Uterus (tissue), 4 donors: ENCODE results near the gene FOSB. TPM values are rescaled to one million over a fixed set of nuclear protein-coding genes. Genes with fewer than 3 reads are reported as not detected.

ENCODE experiments used
- DNase-seq, 2 donors: peaks; one replicate each; pipeline ENCODE4 v3.0.0-alpha.2; 2019 to 2020
- H3K27ac ChIP-seq, 2 donors: fragments of 200-600 bp; sonication (generic); 1 replicate in 1 of 2; 2 replicates in 1 of 2; pipeline ENCODE4 v1.5.1; 2016 to 2018
- H3K27me3 ChIP-seq, 2 donors: fragments of 200-600 bp; sonication (generic); one replicate each; pipeline ENCODE4 v1.5.1; 2018 to 2019; ENCODE audit warnings: control low read depth in 1 of 2
- H3K36me3 ChIP-seq, 2 donors: fragments of 200-600 bp; sonication (generic); one replicate each; pipeline ENCODE4 v1.5.1; 2019; ENCODE audit warnings: control low read depth in 1 of 2
- H3K4me1 ChIP-seq, 2 donors: fragments of 200-600 bp; sonication (generic); one replicate each; pipeline ENCODE4 v1.5.1; 2018 to 2019; ENCODE audit warnings: control low read depth in 1 of 2
- H3K4me3 ChIP-seq, 2 donors: fragments of 200-600 bp; sonication (generic); 1 replicate in 1 of 2; 2 replicates in 1 of 2; pipeline ENCODE4 v1.5.1; 2018 to 2019; ENCODE audit warnings: mild to moderate bottlenecking in 1 of 2
- H3K9me3 ChIP-seq, 2 donors: fragments of 200-600 bp; sonication (generic); one replicate each; pipeline ENCODE4 v1.5.1; 2019; ENCODE audit warnings: control low read depth in 1 of 2
- CTCF ChIP-seq, 4 experiments: fragments of 200-600 bp in 2 of 4; fragments of 450-650 bp in 2 of 4; sonication (generic) in 2 of 4; IDR thresholded peaks; one replicate each; pipeline ENCODE4 v1.5.1; 2016 to 2019; ENCODE audit warnings: antibody characterized with exemption in 4 of 4, mild to moderate bottlenecking in 2 of 4, moderate library complexity in 1 of 4
- POLR2A ChIP-seq, 2 donors: fragments of 450-650 bp; IDR thresholded peaks; one replicate each; pipeline ENCODE4 v1.6.1; 2016; ENCODE audit warnings: antibody characterized with exemption in 2 of 2, mild to moderate bottlenecking in 1 of 2, moderate library complexity in 1 of 2
- intact Hi-C: fragments of 100-400 bp; cut with DNase I; formaldehyde crosslinking; loops from one replicate; pipeline ENCODE4 v1.15.1; 2023; ENCODE audit warnings: low total_unique reads
- microRNA-seq: library from miRNA; unstranded; fragments of <30 nt; microRNA quantifications from one replicate; pipeline ENCODE4, GENCODE V29; 2016; ENCODE audit warnings: borderline microRNAs expressed, borderline replicate concordance
- small RNA-seq: library from RNA; depleted of rRNA; stranded (forward); fragments of <200 nt; gene quantifications from one replicate; pipeline ENCODE3, GENCODE V24; 2016
- total RNA-seq, 4 donors: library from RNA; depleted of rRNA in 3 of 4; stranded (reverse); fragments of >200 nt in 3 of 4; gene quantifications; one replicate each; pipeline versions ENCODE4 v1.1.0 to v1.2.4, GENCODE V29; 2014 to 2023
- donor health status: DM: yes; HTN: yes; CAD: no.

FOSB gene
- total RNA-seq, 4 donors from 2014 or later: 8.1 to 52.1 (median 28.6) TPM; not detected in 1

- DNase-seq: peak; percentile 78 to 84
- Histone ChIP-seq H3K9me3 (no peaks in the 10 kb centered on the region), H3K36me3 (no peaks in the 10 kb centered on the region), H3K27me3 (no peaks in the 10 kb centered on the region), H3K4me1 (peaks cover 0 to under 1% of the 10 kb centered on the region in 2 donors), H3K4me3 (no peak overlapping the region), H3K27ac (no peak overlapping the region)
- intact Hi-C loops: loop anchor here (5.0 kb wide), 1 partner anchor 119 kb away; no protein-coding TSS in a partner anchor
- TF ChIP-seq POLR2A (IDR thresholded peaks at IDR 0.05) (no peak), CTCF (IDR thresholded peaks at IDR 0.05) (peak; percentile 89 to 97 (median 91))
Measured at GRCh38 chr19:45523642-45524256, 56.0 kb downstream of the FOSB start.

- intact Hi-C loops: loop anchor here (5.0 kb wide), 1 partner anchor 118 kb away; no protein-coding TSS in a partner anchor
- DNase-seq: no peak
- Histone ChIP-seq H3K36me3 (no peaks in the 10 kb centered on the region), H3K4me1 (peaks cover 0 to 6% of the 10 kb centered on the region in 2 donors), H3K27ac (no peak overlapping the region), H3K9me3 (no peaks in the 10 kb centered on the region), H3K4me3 (no peak overlapping the region), H3K27me3 (no peaks in the 10 kb centered on the region)
- TF ChIP-seq POLR2A (IDR thresholded peaks at IDR 0.05): no peak
- TF ChIP-seq CTCF (IDR thresholded peaks at IDR 0.05): no peak
Measured at GRCh38 chr19:45524575-45525129, 56.9 kb downstream of the FOSB start.

Small RNAs within 50 kb of the gene (microRNA-seq; reads per million reads assigned to microRNA genes)
- not detected for gene MIR6088

Small RNAs within 50 kb of the gene (small RNA-seq; reads per million reads assigned to genes)
- gene MIR6088: not detected

Other genes with a start within 250 kb of the FOSB start
- 1 to 10 TPM; 2.4 to 7.2 (median 6.4) TPM for gene EXOC3L2, start 222.6 kb upstream of the FOSB start, total RNA-seq
- 10 to 100 TPM; 13.5 to 51.5 (median 15.5) TPM for gene MARK4, start 216.7 kb upstream of the FOSB start, total RNA-seq
- 1 to 10 TPM in 2 of 4 donors, not detected in 2; 1.1 to 2.5 TPM for gene CKM, start 145.1 kb upstream of the FOSB start, total RNA-seq
- under 1 TPM in 1 of 4 donors, not detected in 3; 0.55 TPM for gene KLC3, start 127.2 kb upstream of the FOSB start, total RNA-seq
- gene ERCC2, start 97.4 kb upstream of the FOSB start, total RNA-seq: 10 to 100 TPM in 2 of 4 donors, 1 to 10 TPM in 2; 1.8 to 16.6 (median 10.5) TPM
- 10 to 100 TPM in 1 of 4 donors, 1 to 10 TPM in 2, under 1 TPM in 1; 0.51 to 30.2 (median 3.0) TPM for gene PPP1R13L, start 62.9 kb upstream of the FOSB start, total RNA-seq
- 10 to 100 TPM in 1 of 4 donors, 1 to 10 TPM in 2, under 1 TPM in 1; 0.26 to 11.3 (median 3.5) TPM for gene POLR1G, start 61.4 kb upstream of the FOSB start, total RNA-seq
- gene ERCC1, start 44.1 kb upstream of the FOSB start, total RNA-seq: 100 to 1,000 TPM in 1 of 4 donors, 10 to 100 TPM in 3; 37.9 to 130 (median 68.0) TPM
- gene RTN2, start 29.1 kb downstream of the FOSB start, total RNA-seq: 1 to 10 TPM in 3 of 4 donors, not detected in 1; 5.9 to 9.0 (median 7.0) TPM
- gene PPM1N, start 30.4 kb downstream of the FOSB start, total RNA-seq: 10 to 100 TPM in 1 of 4 donors, not detected in 3; 42.5 TPM
- gene VASP, start 39.5 kb downstream of the FOSB start, total RNA-seq: 100 to 1,000 TPM in 1 of 4 donors, 10 to 100 TPM in 3; 21.5 to 157 (median 38.3) TPM
- 1 to 10 TPM; 2.8 to 9.1 (median 5.1) TPM for gene OPA3, start 116.8 kb downstream of the FOSB start, total RNA-seq
- gene GPR4, start 134.2 kb downstream of the FOSB start, total RNA-seq: 10 to 100 TPM in 1 of 4 donors, 1 to 10 TPM in 2, under 1 TPM in 1; 0.62 to 13.5 (median 6.6) TPM
- gene EML2, start 171.4 kb downstream of the FOSB start, total RNA-seq: 10 to 100 TPM in 2 of 4 donors, 1 to 10 TPM in 2; 1.2 to 18.4 (median 11.6) TPM
- under 1 TPM in 1 of 4 donors, not detected in 3; 0.98 TPM for gene GIPR, start 200.2 kb downstream of the FOSB start, total RNA-seq
- gene SNRPD2, start 224.0 kb downstream of the FOSB start, total RNA-seq: 100 to 1,000 TPM in 3 of 4 donors, 10 to 100 TPM in 1; 96.0 to 386 (median 310) TPM
- gene QPCTL, start 224.7 kb downstream of the FOSB start, total RNA-seq: 10 to 100 TPM in 1 of 4 donors, 1 to 10 TPM in 2, not detected in 1; 6.5 to 18.2 (median 9.5) TPM